ENCODE results near the gene RPS6KA5.

DNA sequence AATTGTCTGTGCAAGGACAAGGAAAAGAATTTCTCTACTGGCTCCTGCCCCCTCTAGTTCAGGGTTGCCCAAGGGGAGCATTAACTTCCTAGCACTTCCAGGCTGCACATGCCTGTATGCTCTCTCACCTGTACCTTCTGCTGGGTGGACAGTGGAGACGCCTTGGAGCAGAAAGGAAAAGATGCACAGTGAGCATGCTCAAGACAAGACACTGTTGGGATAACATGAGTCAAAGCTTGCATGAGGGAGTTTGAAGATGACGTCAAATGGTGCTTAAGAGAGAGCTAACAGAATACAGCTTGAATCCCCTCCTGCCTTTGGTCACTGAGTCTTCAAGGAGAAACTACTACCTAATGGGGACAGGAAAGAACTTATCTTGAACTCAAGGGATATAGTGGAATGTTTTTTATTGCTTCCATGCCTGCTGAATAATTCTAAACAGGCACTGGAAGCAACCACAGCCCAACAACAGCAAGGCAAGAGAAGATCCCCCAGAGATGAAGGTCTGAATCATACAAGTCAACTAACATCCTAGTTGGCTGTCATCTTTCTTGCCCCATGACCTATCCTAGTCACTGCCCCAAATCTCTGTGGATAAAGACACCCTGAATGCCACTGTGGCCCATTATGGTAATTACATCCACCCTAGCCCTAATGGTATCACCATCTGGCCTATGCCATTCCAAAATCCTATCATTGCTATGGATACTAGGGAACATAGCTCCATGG lies 23.5 kb downstream of the RPS6KA5 start:
- no peak for TF ChIP-seq EZH2 (IDR thresholded peaks at IDR 0.05; ENCODE audit: low read length, missing control alignments)
- TF ChIP-seq, protein P1, sequence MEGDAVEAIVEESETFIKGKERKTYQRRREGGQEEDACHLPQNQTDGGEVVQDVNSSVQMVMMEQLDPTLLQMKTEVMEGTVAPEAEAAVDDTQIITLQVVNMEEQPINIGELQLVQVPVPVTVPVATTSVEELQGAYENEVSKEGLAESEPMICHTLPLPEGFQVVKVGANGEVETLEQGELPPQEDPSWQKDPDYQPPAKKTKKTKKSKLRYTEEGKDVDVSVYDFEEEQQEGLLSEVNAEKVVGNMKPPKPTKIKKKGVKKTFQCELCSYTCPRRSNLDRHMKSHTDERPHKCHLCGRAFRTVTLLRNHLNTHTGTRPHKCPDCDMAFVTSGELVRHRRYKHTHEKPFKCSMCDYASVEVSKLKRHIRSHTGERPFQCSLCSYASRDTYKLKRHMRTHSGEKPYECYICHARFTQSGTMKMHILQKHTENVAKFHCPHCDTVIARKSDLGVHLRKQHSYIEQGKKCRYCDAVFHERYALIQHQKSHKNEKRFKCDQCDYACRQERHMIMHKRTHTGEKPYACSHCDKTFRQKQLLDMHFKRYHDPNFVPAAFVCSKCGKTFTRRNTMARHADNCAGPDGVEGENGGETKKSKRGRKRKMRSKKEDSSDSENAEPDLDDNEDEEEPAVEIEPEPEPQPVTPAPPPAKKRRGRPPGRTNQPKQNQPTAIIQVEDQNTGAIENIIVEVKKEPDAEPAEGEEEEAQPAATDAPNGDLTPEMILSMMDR (conservative IDR thresholded peaks at IDR 0.05 in 1 of 2, IDR thresholded peaks at IDR 0.05 in 1 of 2; ENCODE audit: low read depth in 1 of 2, low read length in 2 of 2) = no peak
